H1 (cell line): Measurements from ENCODE around the gene ZNF177. TPM values are rescaled to one million over a fixed set of nuclear protein-coding genes. Genes with fewer than 3 reads are reported as not detected.

ENCODE experiments used
- KDM1A ChIP-seq: fragments of 200-600, 300-600 bp; sonication (generic); IDR thresholded peaks from 2 replicates; pipeline ENCODE4 v1.7.1; 2016; ENCODE audit warnings: mild to moderate bottlenecking, low read length, borderline replicate concordance
- KDM5A ChIP-seq: fragments of 200-600 bp; IDR thresholded peaks from 2 replicates; pipeline ENCODE4 v1.7.1; 2012; ENCODE audit warnings: mild to moderate bottlenecking, low read length, inconsistent platforms, mixed read lengths
- polyA plus RNA-seq, 7 experiments: library from polyadenylated mRNA; depleted of rRNA in 3 of 7; stranded (reverse) in 5 of 7; unstranded in 2 of 7; fragments of >200 nt in 5 of 7; fragments of 200-250 nt in 2 of 7; gene quantifications; 1 replicate in 5 of 7; 2 replicates in 1 of 7; 4 replicates in 1 of 7; pipeline versions ENCODE4 v1.2.1 to v1.2.3, GENCODE V29; 2011 to 2013; ENCODE audit warnings: missing spikeins in 2 of 7, mixed read lengths in 2 of 7
- total RNA-seq: library from RNA; stranded (reverse); fragmentation: NEBNext Ultra II Directional; extraction: Animal tissue kit (Norgen Biotek cat#: 25700); gene quantifications from 2 replicates; pipeline ENCODE4 v1.2.1, GENCODE V29; 2021

Gene ZNF177
- total and polyA plus RNA-seq, 2 of the 8 experiments (the other 6 are each of a cell fraction or from before 2014, with no cell fraction given): 3.1 to 5.9 TPM

- no peak for TF ChIP-seq KDM5A
- no peak for TF ChIP-seq KDM1A
Measured at GRCh38 chr19:9323557-9323918, 39.3 kb upstream of the ZNF177 start (continued).
